Endothelial cell of umbilical vein (primary cell): Measurements from ENCODE around the gene LPP. TPM values are rescaled to one million over a fixed set of nuclear protein-coding genes. Genes with fewer than 3 reads are reported as not detected.

Source experiments
- BruUV-seq: library from RNA; stranded (reverse); fragments of 400-500 nt; replicated peaks from 2 replicates; lab custom pipeline; 2021; lab: Mats Ljungman, UMichigan
- CTCF ChIA-PET: fragments of 300-600, 350-600 bp; sonication (Branson Sonifier 250); formaldehyde crosslinking; loops from one replicate; lab custom pipeline; 2021; ENCODE audit warnings: antibody characterized with exemption, inconsistent platforms; lab: Charles Lee
- POLR2A ChIA-PET: fragments of 300-600, 350-600 bp; sonication (Branson Sonifier 250); formaldehyde crosslinking; loops from one replicate; lab custom pipeline; 2021; ENCODE audit warnings: antibody characterized with exemption, inconsistent platforms; lab: Charles Lee
- DNase-seq: peaks from one replicate; pipeline ENCODE4 v3.0.0-alpha.2; 2011; ENCODE audit warnings: low read depth, low spot score
- FAIRE-seq: peaks from 2 replicates; lab custom pipeline; 2011; peaks lifted over from hg19 to GRCh38; lab: Jason Lieb, UNC
- H2AFZ ChIP-seq: 2 replicates; pipeline ENCODE4 v1.6.0; 2012; ENCODE audit warnings: low read depth, low read length, control low read depth, inconsistent platforms
- H3K27ac ChIP-seq: 2 replicates; pipeline ENCODE4 v1.5.1; 2011; ENCODE audit warnings: low read depth, mild to moderate bottlenecking, control low read depth, low read length, moderate library complexity; ENCODE audit not compliant: insufficient read depth
- H3K27me3 ChIP-seq, 2 experiments: 2 replicates each; pipeline versions ENCODE4 v1.6.0 to v1.6.1; 2011; ENCODE audit warnings: low read length in 2 of 2, mixed read lengths in 1 of 2; ENCODE audit not compliant: control insufficient read depth in 2 of 2, insufficient read depth in 2 of 2
- H3K36me3 ChIP-seq, 2 experiments: 2 replicates in 1 of 2; 3 replicates in 1 of 2; pipeline ENCODE4 v1.5.1; 2011; ENCODE audit warnings: low read length in 2 of 2, mild to moderate bottlenecking in 1 of 2, moderate library complexity in 1 of 2; ENCODE audit not compliant: control insufficient read depth in 2 of 2, insufficient read depth in 2 of 2; ENCODE audit errors: extremely low read depth in 1 of 2
- H3K4me1 ChIP-seq: 3 replicates; pipeline ENCODE4 v1.5.1; 2011; ENCODE audit warnings: mild to moderate bottlenecking, low read length; ENCODE audit not compliant: control insufficient read depth, insufficient read depth; ENCODE audit errors: extremely low read depth
- H3K4me2 ChIP-seq: 2 replicates; pipeline ENCODE4 v1.6.1; 2011; ENCODE audit warnings: low read length, control low read depth, mixed read lengths; ENCODE audit not compliant: insufficient read depth
- H3K4me3 ChIP-seq, 3 experiments: fragments of 200-600 bp in 1 of 3; sonication (generic), shearing (Covaris generic) in 1 of 3; replicated peaks in 1 of 3; 2 replicates each; pipeline ENCODE4 v1.5.1; 2011 to 2016; ENCODE audit warnings: control low read depth in 3 of 3, low read length in 3 of 3, mild to moderate bottlenecking in 2 of 3, inconsistent platforms in 1 of 3, low read depth in 1 of 3, moderate library complexity in 1 of 3; ENCODE audit not compliant: insufficient read depth in 1 of 3
- H3K79me2 ChIP-seq: 2 replicates; pipeline ENCODE4 v1.6.0; 2012; ENCODE audit warnings: low read length, inconsistent platforms; ENCODE audit not compliant: control insufficient read depth, insufficient read depth
- H3K9ac ChIP-seq: replicated peaks from 2 replicates; pipeline ENCODE3; 2011; ENCODE audit warnings: low read length, control low read depth; ENCODE audit not compliant: insufficient read depth; ENCODE audit errors: extremely low read depth
- H3K9me1 ChIP-seq: replicated peaks from 3 replicates; pipeline ENCODE4 v1.6.0; 2011; ENCODE audit warnings: mild to moderate bottlenecking, low read length; ENCODE audit not compliant: control insufficient read depth, insufficient read depth; ENCODE audit errors: extremely low read depth
- H3K9me3 ChIP-seq: replicated peaks from 2 replicates; pipeline ENCODE4 v1.5.1; 2012; ENCODE audit warnings: low read length, inconsistent platforms; ENCODE audit not compliant: control insufficient read depth, insufficient read depth
- H4K20me1 ChIP-seq: replicated peaks from 2 replicates; pipeline ENCODE3; 2011; ENCODE audit warnings: mild to moderate bottlenecking, low read length; ENCODE audit not compliant: control insufficient read depth, insufficient read depth; ENCODE audit errors: extremely low read depth
- CTCF ChIP-seq, 2 donors: IDR thresholded peaks; 1 replicate in 1 of 2; 2 replicates in 1 of 2; pipeline ENCODE4 v1.5.1; 2011; ENCODE audit warnings: low read length in 2 of 2, mild to moderate bottlenecking in 2 of 2, moderate library complexity in 2 of 2, control low read depth in 1 of 2, inconsistent platforms in 1 of 2, low read depth in 1 of 2; ENCODE audit not compliant: insufficient read depth in 1 of 2; ENCODE audit errors: extremely low read depth in 1 of 2
- EZH2 ChIP-seq: IDR thresholded peaks from 2 replicates; pipeline ENCODE4 v1.6.1; 2012; ENCODE audit warnings: borderline replicate concordance, low read depth, mild to moderate bottlenecking, moderate library complexity, low read length, inconsistent platforms; ENCODE audit not compliant: severe bottlenecking
- FOS ChIP-seq: IDR thresholded peaks from 2 replicates; pipeline ENCODE4 v1.6.1; 2011; ENCODE audit warnings: mild to moderate bottlenecking, low read length, moderate library complexity, borderline replicate concordance; ENCODE audit not compliant: insufficient read depth
- GATA2 ChIP-seq: IDR thresholded peaks from 2 replicates; pipeline ENCODE4 v1.7.0; 2011; ENCODE audit warnings: low read depth, mild to moderate bottlenecking, moderate library complexity, mixed read lengths, low read length; ENCODE audit not compliant: insufficient read length, insufficient read depth
- JUN ChIP-seq: IDR thresholded peaks from 2 replicates; pipeline ENCODE4 v1.6.1; 2011; ENCODE audit warnings: borderline replicate concordance, low read depth; ENCODE audit not compliant: insufficient read length, insufficient read depth
- MAX ChIP-seq: IDR thresholded peaks from 2 replicates; pipeline ENCODE4 v1.6.1; 2011; ENCODE audit not compliant: insufficient read depth, insufficient read length
- MYC ChIP-seq: IDR thresholded peaks from one replicate; pipeline ENCODE4 v1.6.1; 2011; ENCODE audit warnings: mild to moderate bottlenecking, low read depth, low read length
- POLR2A ChIP-seq: IDR thresholded peaks from 2 replicates; pipeline ENCODE4 v1.6.1; 2012; ENCODE audit warnings: low read depth, mild to moderate bottlenecking, control low read depth, low read length
- POLR2AphosphoS5 ChIP-seq: IDR thresholded peaks from 2 replicates; pipeline ENCODE4 v1.6.1; 2012; ENCODE audit warnings: low read depth, mild to moderate bottlenecking, control low read depth, low read length, moderate library complexity; ENCODE audit not compliant: insufficient read depth
- dilution Hi-C: fragments of 300-500 bp; cut with MboI; formaldehyde crosslinking; loops from one replicate; pipeline ENCODE4 v1.15.0; 2019; ENCODE audit warnings: low sequenced_read_pairs; ENCODE audit not compliant: extremely low pct_ligation_motif_present
- intact Hi-C: fragments of 100-400 bp; cut with micrococcal nuclease; formaldehyde crosslinking; loops from one replicate; pipeline ENCODE4 v1.10.0; 2022
- polyA plus RNA-seq, 4 experiments: library from polyadenylated mRNA; depleted of rRNA in 3 of 4; stranded (reverse) in 3 of 4; unstranded in 1 of 4; fragments of >200 nt; gene quantifications; 2 replicates each; pipeline versions ENCODE4 v1.2.1 to v1.2.3, GENCODE V29; 2011 to 2012; ENCODE audit warnings: missing spikeins in 1 of 4
- total RNA-seq: library from RNA; stranded (reverse); gene quantifications from 2 replicates; pipeline ENCODE4 v1.2.3, GENCODE V29; 2021

The LPP gene
- total and polyA plus RNA-seq, 2 donors (not counting 3 experiments of a cell fraction or from before 2014, with no cell fraction given), result 16.9 to 153 TPM

- Histone ChIP-seq H4K20me1 (peaks cover 8% of the 10 kb centered on the region), H2AFZ (no peak overlapping the region), H3K9me3 (no peaks in the 10 kb centered on the region), H3K4me1 (peaks cover 23% of the 10 kb centered on the region), H3K4me2 (no peak overlapping the region), H3K27ac (no peak overlapping the region), H3K79me2 (peaks cover 52% of the 10 kb centered on the region), H3K4me3 (no peak overlapping the region), H3K36me3 (no peaks in the 10 kb centered on the region), H3K9me1 (no peaks in the 10 kb centered on the region), H3K9ac (no peak overlapping the region), H3K27me3 (no peaks in the 10 kb centered on the region)
- BruUV-seq, result no TSS peak
- DNase-seq, result no peak
- intact Hi-C loops (loop anchor here (2.0 kb wide), 1 partner anchor 31 kb away; the partner anchor contains the start of gene LPP), dilution Hi-C loops (no loop called here)
- FAIRE-seq, result no peak
- ChIA-PET CTCF (interaction anchor here (1.0 kb wide), 2 partner anchors 19 to 79 kb away, joined by 3 to 4 read pairs; no protein-coding TSS in a partner anchor), POLR2A (no interaction called here)
- TF ChIP-seq MYC (no peak), POLR2AphosphoS5 (no peak), EZH2 (no peak), MAX (no peak), JUN (no peak), CTCF (IDR thresholded peaks at IDR 0.05; ENCODE audit: extremely low read depth in 1 of 2, insufficient read depth in 1 of 2, low read depth in 1 of 2, low read length in 2 of 2) (no peak), FOS (no peak), GATA2 (no peak), POLR2A (no peak)
Measured at GRCh38 chr3:188185717-188186251, 31.8 kb downstream of the LPP start.
